Measurements from ENCODE around the gene PRR5L. TPM values are rescaled to one million over a fixed set of nuclear protein-coding genes. Genes with fewer than 3 reads are reported as not detected.

PRR5L gene
- total and polyA plus RNA-seq, 9 donors = 5.9 to 56.3 (median 22.1) TPM

GRCh38 chr11:36451045-36451444 lies 155.0 kb downstream of the PRR5L start:
- Histone ChIP-seq H3K9me3 (no peaks in the 10 kb centered on the region), H3K4me3 (no peak overlapping the region), H3K27ac (no peak overlapping the region), H3K36me3 (no peaks in the 10 kb centered on the region), H3K4me1 (ENCODE audit: insufficient read depth) (peaks cover 24% of the 10 kb centered on the region), H3K27me3 (no peaks in the 10 kb centered on the region)
- intact Hi-C loops (cut with DNase I) = loop anchor here in 1 of 4 donors (10.0 kb wide), 1 partner anchor 76 kb away; no protein-coding TSS in a partner anchor
- no peak for DNase-seq
- 81 to 94% (median 92%) methylated on average over 6 of the region's 6 CpGs for WGBS, 3 donors
- TF ChIP-seq CTCF (IDR thresholded peaks at IDR 0.05) (no peak), POLR2A (IDR thresholded peaks at IDR 0.05) (no peak), EP300 (IDR thresholded peaks at IDR 0.05) (no peak)

GRCh38 chr11:36451681-36452080 lies 155.6 kb downstream of the PRR5L start:
- no peak for TF ChIP-seq POLR2A (IDR thresholded peaks at IDR 0.05)
- TF ChIP-seq EP300 (IDR thresholded peaks at IDR 0.05) = no peak
- no peak for TF ChIP-seq CTCF (IDR thresholded peaks at IDR 0.05)
- Histone ChIP-seq H3K9me3 (no peaks in the 10 kb centered on the region), H3K27me3 (no peaks in the 10 kb centered on the region), H3K36me3 (no peaks in the 10 kb centered on the region), H3K4me1 (ENCODE audit: insufficient read depth) (peaks cover 28% of the 10 kb centered on the region), H3K4me3 (no peak overlapping the region), H3K27ac (no peak overlapping the region)
- intact Hi-C loops (cut with DNase I) = loop anchor here in 1 of 4 donors (10.0 kb wide), 1 partner anchor 77 kb away; no protein-coding TSS in a partner anchor
- 76 to 100% (median 94%) methylated on average over 1 of the region's 1 CpG for WGBS, 3 donors
- DNase-seq = no peak

GRCh38 chr11:36452236-36452940 lies 156.3 kb downstream of the PRR5L start:
- 31 to 43% (median 32%) methylated on average over 5 of the region's 5 CpGs for WGBS, 3 donors
- intact Hi-C loops (cut with DNase I) = loop anchor here in 1 of 4 donors (10.0 kb wide), 1 partner anchor 78 kb away; no protein-coding TSS in a partner anchor
- H3K27ac ChIP-seq = no peak overlapping the region
- H3K9me3 ChIP-seq = no peaks in the 10 kb centered on the region
- H3K4me3 ChIP-seq = no peak overlapping the region
- TF ChIP-seq EP300 (IDR thresholded peaks at IDR 0.05) (no peak), POLR2A (IDR thresholded peaks at IDR 0.05) (no peak), CTCF (IDR thresholded peaks at IDR 0.05) (no peak)
- peak in 1 of 5 donors; percentile 41 for DNase-seq
- peaks cover 28% of the 10 kb centered on the region for H3K4me1 ChIP-seq (ENCODE audit: insufficient read depth)
- H3K36me3 ChIP-seq = no peaks in the 10 kb centered on the region
- H3K27me3 ChIP-seq = no peaks in the 10 kb centered on the region

- H3K9me3 ChIP-seq = no peaks in the 10 kb centered on the region
- no peak overlapping the region for H3K4me3 ChIP-seq
- WGBS, 3 donors = 17 to 39% (median 39%) methylated on average over 1 of the region's 1 CpG
- H3K4me1 ChIP-seq (ENCODE audit: insufficient read depth) = peaks cover 27% of the 10 kb centered on the region
- no peak overlapping the region for H3K27ac ChIP-seq
- DNase-seq = no peak
- TF ChIP-seq CTCF (IDR thresholded peaks at IDR 0.05) = no peak
- no peak for TF ChIP-seq EP300 (IDR thresholded peaks at IDR 0.05)
- no peak for TF ChIP-seq POLR2A (IDR thresholded peaks at IDR 0.05)
- intact Hi-C loops (cut with DNase I) = loop anchor here in 1 of 4 donors (10.0 kb wide), 1 partner anchor 78 kb away; no protein-coding TSS in a partner anchor
- no peaks in the 10 kb centered on the region for H3K27me3 ChIP-seq
- no peaks in the 10 kb centered on the region for H3K36me3 ChIP-seq
Observed at GRCh38 chr11:36452961-36453360, 156.9 kb downstream of the PRR5L start.

Measured in ovary (tissue), 9 donors.